HCT116 (cell line): Measurements from ENCODE around the gene PLEKHA8. TPM values are rescaled to one million over a fixed set of nuclear protein-coding genes. Genes with fewer than 3 reads are reported as not detected.

Source experiments
- ATAC-seq: fragments of 200-7000 bp; cut with Tn5 transposase; 2 replicates; pipeline ENCODE4 v1.9.1; 2020; ENCODE audit warnings: mild to moderate bottlenecking, moderate library complexity
- BruUV-seq: library from RNA; stranded (reverse); fragments of 400-500 nt; replicated peaks from 2 replicates; lab custom pipeline; 2021; lab: Mats Ljungman, UMichigan
- CTCF ChIA-PET: fragments of 300-600 bp; sonication (Branson Sonifier 250); formaldehyde crosslinking; loops from one replicate; lab custom pipeline; 2021; ENCODE audit warnings: antibody characterized with exemption; lab: Charles Lee
- POLR2A ChIA-PET: fragments of 300-600, 350-600 bp; sonication (Branson Sonifier 250); formaldehyde crosslinking; loops from one replicate; lab custom pipeline; 2021; ENCODE audit warnings: antibody characterized with exemption; lab: Charles Lee
- RAD21 ChIA-PET, 2 experiments: fragments of 300-600 bp; sonication (Branson Sonifier 250); formaldehyde crosslinking; loops; one replicate each; lab custom pipeline; 2023; ENCODE audit warnings: low total read pairs in 2 of 2; ENCODE audit not compliant: uncharacterized antibody in 2 of 2, unreplicated experiment in 2 of 2, low non-redundant PET in 1 of 2; lab: Charles Lee
- DNase-seq: peaks from one replicate; pipeline ENCODE4 v3.0.0-alpha.2; 2010; ENCODE audit warnings: low read depth, low spot score
- H2AFZ ChIP-seq: fragments of 200-600 bp; shearing (Covaris generic), sonication (generic); 2 replicates; pipeline ENCODE4 v1.6.1; 2017; ENCODE audit warnings: low read depth, mixed run types, mixed read lengths, antibody characterized with exemption, low read length; ENCODE audit not compliant: poor library complexity, severe bottlenecking
- H3K27ac ChIP-seq: 2 replicates; pipeline ENCODE4 v1.5.1; 2012; ENCODE audit warnings: low read depth, low read length
- H3K27me3 ChIP-seq: fragments of 200-600 bp; sonication (generic); 2 replicates; pipeline ENCODE4 v1.6.1; 2016; ENCODE audit warnings: mixed run types, low read length, mixed read lengths; ENCODE audit not compliant: insufficient read depth
- H3K36me3 ChIP-seq, 2 experiments: fragments of 200-500 bp in 1 of 2; fragments of 200-600 bp in 1 of 2; sonication (Bioruptor generic) in 1 of 2; sonication (generic) in 1 of 2; 2 replicates each; pipeline versions ENCODE4 v1.5.1 to v1.6.1; 2014 to 2016; ENCODE audit warnings: low read length in 2 of 2, inconsistent platforms in 1 of 2, mixed read lengths in 1 of 2, mixed run types in 1 of 2; ENCODE audit not compliant: insufficient read depth in 2 of 2, control insufficient read depth in 1 of 2
- H3K4me1 ChIP-seq, 2 experiments: fragments of 200-600 bp in 1 of 2; sonication (generic) in 1 of 2; 2 replicates each; pipeline versions ENCODE4 v1.5.1 to v1.6.1; 2012 to 2017; ENCODE audit warnings: low read length in 2 of 2, inconsistent platforms in 1 of 2, mild to moderate bottlenecking in 1 of 2, mixed read lengths in 1 of 2, mixed run types in 1 of 2, moderate library complexity in 1 of 2; ENCODE audit not compliant: insufficient read depth in 2 of 2, control insufficient read depth in 1 of 2
- H3K4me2 ChIP-seq: fragments of 200-600 bp; sonication (generic); 2 replicates; pipeline ENCODE4 v1.6.1; 2017; ENCODE audit warnings: mixed run types, low read length, mixed read lengths
- H3K4me3 ChIP-seq, 2 experiments: fragments of 200-600 bp in 1 of 2; sonication (generic) in 1 of 2; replicated peaks in 1 of 2; 2 replicates each; pipeline ENCODE4 v1.5.1; 2011 to 2016; ENCODE audit warnings: low read length in 2 of 2, control low read depth in 1 of 2, low read depth in 1 of 2, mild to moderate bottlenecking in 1 of 2, mixed read lengths in 1 of 2, mixed run types in 1 of 2
- H3K79me2 ChIP-seq: fragments of 200-600 bp; sonication (generic); 2 replicates; pipeline ENCODE4 v1.6.1; 2017; ENCODE audit warnings: mild to moderate bottlenecking, mixed run types, low read length, moderate library complexity, mixed read lengths; ENCODE audit not compliant: insufficient read depth
- H3K9ac ChIP-seq: fragments of 200-600 bp; sonication (generic); 2 replicates; pipeline ENCODE4 v1.6.1; 2016; ENCODE audit warnings: low read length, mixed read lengths
- H3K9me2 ChIP-seq: fragments of 200-600 bp; sonication (generic), shearing (Covaris generic); 2 replicates; pipeline ENCODE4 v1.6.1; 2017; ENCODE audit warnings: mixed run types, mild to moderate bottlenecking, moderate library complexity; ENCODE audit not compliant: insufficient read depth
- H3K9me3 ChIP-seq, 2 experiments: fragments of 200-500 bp in 1 of 2; fragments of 200-600 bp in 1 of 2; sonication (Bioruptor generic) in 1 of 2; sonication (generic) in 1 of 2; 2 replicates each; pipeline ENCODE4 v1.6.1; 2014 to 2017; ENCODE audit warnings: low read length in 2 of 2, mixed read lengths in 2 of 2, inconsistent platforms in 1 of 2, low read depth in 1 of 2, mild to moderate bottlenecking in 1 of 2, mixed run types in 1 of 2, moderate library complexity in 1 of 2; ENCODE audit not compliant: control insufficient read depth in 1 of 2, insufficient read depth in 1 of 2
- H4K20me1 ChIP-seq: fragments of 200-600 bp; sonication (generic), shearing (Covaris generic); 2 replicates; pipeline ENCODE4 v1.6.1; 2017; ENCODE audit warnings: mixed run types, mild to moderate bottlenecking, moderate library complexity; ENCODE audit not compliant: insufficient read depth
- CBX3 ChIP-seq: IDR thresholded peaks from 2 replicates; pipeline ENCODE4 v1.6.1; 2012; ENCODE audit warnings: low read depth
- CEBPB ChIP-seq: IDR thresholded peaks from 2 replicates; pipeline ENCODE4 v1.6.1; 2012; ENCODE audit warnings: low read depth
- ELF1 ChIP-seq: IDR thresholded peaks from 2 replicates; pipeline ENCODE4 v1.6.1; 2012; ENCODE audit warnings: low read depth, borderline replicate concordance
- EZH2 ChIP-seq: fragments of 200-600 bp; sonication (generic); IDR thresholded peaks from 2 replicates; pipeline ENCODE4 v1.6.1; 2017; ENCODE audit warnings: antibody characterized with exemption, mixed run types
- JUND ChIP-seq: IDR thresholded peaks from 2 replicates; pipeline ENCODE4 v1.6.1; 2012
- MAX ChIP-seq: IDR thresholded peaks from 2 replicates; pipeline ENCODE4 v1.6.1; 2012
- POLR2A ChIP-seq: IDR thresholded peaks from 2 replicates; pipeline ENCODE4 v1.7.0; 2011; ENCODE audit warnings: borderline replicate concordance; ENCODE audit not compliant: insufficient read depth, insufficient read length; ENCODE audit errors: extremely low read depth
- POLR2AphosphoS5 ChIP-seq: IDR thresholded peaks from 2 replicates; pipeline ENCODE4 v1.6.1; 2011; ENCODE audit warnings: mild to moderate bottlenecking, low read depth, low read length, moderate library complexity
- RAD21 ChIP-seq: IDR thresholded peaks from 2 replicates; pipeline ENCODE4 v1.6.1; 2012; ENCODE audit warnings: low read depth, mild to moderate bottlenecking
- SP1 ChIP-seq: IDR thresholded peaks from 2 replicates; pipeline ENCODE4 v1.6.1; 2012; ENCODE audit warnings: low read depth
- SRF ChIP-seq: IDR thresholded peaks from 2 replicates; pipeline ENCODE4 v1.6.1; 2012; ENCODE audit warnings: low read depth
- TCF7L2 ChIP-seq: IDR thresholded peaks from 2 replicates; pipeline ENCODE4 v1.7.0; 2011; ENCODE audit warnings: borderline replicate concordance, inconsistent platforms; ENCODE audit not compliant: insufficient read depth, insufficient read length; ENCODE audit errors: extremely low read depth
- ZFX ChIP-seq: fragments of 450-650 bp; IDR thresholded peaks from 2 replicates; pipeline ENCODE4 v1.6.1; 2017
- intact Hi-C: fragments of 100-400 bp; cut with micrococcal nuclease; formaldehyde crosslinking; loops from 2 replicates; pipeline ENCODE4 v1.10.0; 2022
- total RNA-seq: library from RNA; stranded (reverse); gene quantifications from one replicate; pipeline ENCODE4 v1.2.1, GENCODE V29; 2021; ENCODE audit not compliant: unreplicated experiment
- TF ChIP-seq, protein P1 (sequence below): IDR thresholded peaks from 2 replicates; pipeline ENCODE4 v1.6.1; 2011; ENCODE audit warnings: mild to moderate bottlenecking, low read length, moderate library complexity; ENCODE audit not compliant: insufficient replicate concordance; ENCODE audit errors: extremely low read depth

The PLEKHA8 gene
- total RNA-seq, 1 experiment from 2014 or later: 13.6 TPM

DNA sequence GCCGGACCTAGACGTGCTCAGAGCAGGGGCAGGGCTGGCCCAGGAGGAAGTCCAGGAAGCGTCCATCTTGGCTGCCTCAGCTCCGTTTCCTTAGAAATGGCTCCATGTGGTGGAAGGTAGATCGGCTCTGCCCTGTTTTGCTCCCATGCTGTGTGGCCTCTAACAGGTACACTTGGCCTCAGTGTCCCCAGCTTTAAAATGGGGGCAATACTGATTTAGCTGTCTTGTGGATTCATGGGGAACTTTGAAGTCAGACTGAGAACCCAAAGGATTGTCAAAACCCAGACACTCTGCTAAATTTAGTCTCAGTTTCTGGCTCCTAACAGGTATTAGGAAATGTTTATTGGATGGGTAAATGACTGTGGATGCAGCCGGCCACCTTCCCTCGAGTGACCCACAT lies 122.5 kb downstream of the PLEKHA8 start:
- intact Hi-C loops: no loop called here
- Histone ChIP-seq H3K4me2 (no peak overlapping the region), H4K20me1 (no peaks in the 10 kb centered on the region), H3K4me3 (no peak overlapping the region), H3K27ac (no peak overlapping the region), H3K36me3 (no peaks in the 10 kb centered on the region), H3K9me2 (no peaks in the 10 kb centered on the region), H3K79me2 (no peaks in the 10 kb centered on the region), H3K9me3 (no peaks in the 10 kb centered on the region), H2AFZ (no peak overlapping the region), H3K27me3 (no peaks in the 10 kb centered on the region), H3K9ac (no peak overlapping the region), H3K4me1 (no peaks in the 10 kb centered on the region)
- TF ChIP-seq CEBPB: no peak
- no peak for TF ChIP-seq JUND
- TF ChIP-seq EZH2: no peak
- TF ChIP-seq POLR2A: no peak
- no peak for TF ChIP-seq SP1
- TF ChIP-seq POLR2AphosphoS5: no peak
- TF ChIP-seq, protein P1, sequence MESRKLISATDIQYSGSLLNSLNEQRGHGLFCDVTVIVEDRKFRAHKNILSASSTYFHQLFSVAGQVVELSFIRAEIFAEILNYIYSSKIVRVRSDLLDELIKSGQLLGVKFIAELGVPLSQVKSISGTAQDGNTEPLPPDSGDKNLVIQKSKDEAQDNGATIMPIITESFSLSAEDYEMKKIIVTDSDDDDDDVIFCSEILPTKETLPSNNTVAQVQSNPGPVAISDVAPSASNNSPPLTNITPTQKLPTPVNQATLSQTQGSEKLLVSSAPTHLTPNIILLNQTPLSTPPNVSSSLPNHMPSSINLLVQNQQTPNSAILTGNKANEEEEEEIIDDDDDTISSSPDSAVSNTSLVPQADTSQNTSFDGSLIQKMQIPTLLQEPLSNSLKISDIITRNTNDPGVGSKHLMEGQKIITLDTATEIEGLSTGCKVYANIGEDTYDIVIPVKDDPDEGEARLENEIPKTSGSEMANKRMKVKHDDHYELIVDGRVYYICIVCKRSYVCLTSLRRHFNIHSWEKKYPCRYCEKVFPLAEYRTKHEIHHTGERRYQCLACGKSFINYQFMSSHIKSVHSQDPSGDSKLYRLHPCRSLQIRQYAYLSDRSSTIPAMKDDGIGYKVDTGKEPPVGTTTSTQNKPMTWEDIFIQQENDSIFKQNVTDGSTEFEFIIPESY: no peak
- no peak for TF ChIP-seq SRF
- no peak for TF ChIP-seq ELF1
- no peak for TF ChIP-seq MAX
- TF ChIP-seq ZFX: no peak
- TF ChIP-seq CBX3: no peak
- TF ChIP-seq TCF7L2: no peak
- no peak for TF ChIP-seq RAD21
- ChIA-PET RAD21 (no interaction called here), CTCF (no interaction called here), POLR2A (no interaction called here)
- BruUV-seq: no TSS peak
- no peak for DNase-seq
- no peak for ATAC-seq
